ENCODE data around the gene MAGEA2.
"Not testable (repeated sequence)": the region's sequence is repeated elsewhere in the genome, so short reads cannot be mapped to it uniquely, and the experiment has no call there.

The MAGEA2 gene

GRCh38 chrX:152753686-152754650 lies at the start of gene MAGEA2:
Gene MAGEA2, minus strand, starts transcription at chrX:152753842. Its CDS starts 2,479 bp downstream, at chrX:152751363.
- not testable (repeated sequence) for H3K9me3 ChIP-seq (ENCODE audit: insufficient read depth, low read depth, low read length); H3K4me1 ChIP-seq (ENCODE audit: insufficient read depth, low read length); H3K27ac ChIP-seq (ENCODE audit: low read length); H3K4me3 ChIP-seq (ENCODE audit: low read length); H3K36me3 ChIP-seq (ENCODE audit: insufficient read depth, low read depth, low read length); H3K9ac ChIP-seq (ENCODE audit: low read depth, low read length); H3K27me3 ChIP-seq (ENCODE audit: insufficient read depth, low read length)

DNA sequence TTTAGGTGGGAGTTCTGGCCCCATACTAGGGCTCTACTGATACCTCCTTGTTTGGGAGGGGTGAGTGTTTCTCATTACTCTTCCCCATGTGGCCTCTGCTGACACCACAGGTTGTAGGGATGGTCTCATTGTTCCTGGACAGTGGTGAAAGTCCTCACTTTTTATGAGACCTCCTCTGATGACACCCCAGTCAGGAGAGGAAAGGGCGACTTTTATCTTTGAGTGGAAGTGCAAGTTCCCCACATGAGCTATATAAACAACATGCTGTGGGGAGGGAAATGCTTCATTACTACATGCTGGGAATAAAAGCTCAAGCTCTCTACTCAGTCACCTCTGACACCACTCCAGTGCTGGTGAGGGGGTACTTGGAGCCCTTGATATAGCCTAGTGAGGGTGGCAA lies 45.3 kb upstream of the MAGEA2 start:
- H3K27ac ChIP-seq (ENCODE audit: low read length) = no peak overlapping the region
- no peaks in the 10 kb centered on the region for H3K36me3 ChIP-seq (ENCODE audit: insufficient read depth, low read depth, low read length)
- H3K9me3 ChIP-seq (ENCODE audit: insufficient read depth, low read depth, low read length) = no peaks in the 10 kb centered on the region
- no peak overlapping the region for H3K4me3 ChIP-seq (ENCODE audit: low read length)
- H3K4me1 ChIP-seq (ENCODE audit: insufficient read depth, low read length) = no peaks in the 10 kb centered on the region
- no peak overlapping the region for H3K9ac ChIP-seq (ENCODE audit: low read depth, low read length)
- H3K27me3 ChIP-seq (ENCODE audit: insufficient read depth, low read length) = no peaks in the 10 kb centered on the region

DNA sequence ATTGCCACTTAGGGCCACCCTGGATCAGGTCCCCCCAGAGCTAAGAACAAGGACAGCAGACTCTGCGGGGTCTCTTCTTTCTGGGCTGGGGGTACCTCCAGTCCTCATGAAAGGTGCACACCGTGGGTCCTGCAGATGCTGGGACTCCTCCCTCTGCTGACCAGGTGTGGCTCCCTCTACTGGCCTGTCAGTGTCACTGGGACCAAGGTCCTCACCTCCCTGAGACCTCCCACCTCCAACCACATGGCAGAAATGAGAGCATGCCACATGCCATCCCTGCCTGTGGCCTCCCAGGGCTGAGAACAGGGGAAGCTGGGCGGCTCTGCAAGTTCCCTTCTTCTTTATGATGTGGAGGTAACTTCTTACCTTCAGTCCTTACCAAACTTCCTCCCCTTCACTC lies 33.4 kb upstream of the MAGEA2 start:
- not testable (repeated sequence) for H3K4me3 ChIP-seq (ENCODE audit: low read length); H3K9ac ChIP-seq (ENCODE audit: low read depth, low read length); H3K27me3 ChIP-seq (ENCODE audit: insufficient read depth, low read length); H3K4me1 ChIP-seq (ENCODE audit: insufficient read depth, low read length); H3K9me3 ChIP-seq (ENCODE audit: insufficient read depth, low read depth, low read length); H3K36me3 ChIP-seq (ENCODE audit: insufficient read depth, low read depth, low read length); H3K27ac ChIP-seq (ENCODE audit: low read length)

DNA sequence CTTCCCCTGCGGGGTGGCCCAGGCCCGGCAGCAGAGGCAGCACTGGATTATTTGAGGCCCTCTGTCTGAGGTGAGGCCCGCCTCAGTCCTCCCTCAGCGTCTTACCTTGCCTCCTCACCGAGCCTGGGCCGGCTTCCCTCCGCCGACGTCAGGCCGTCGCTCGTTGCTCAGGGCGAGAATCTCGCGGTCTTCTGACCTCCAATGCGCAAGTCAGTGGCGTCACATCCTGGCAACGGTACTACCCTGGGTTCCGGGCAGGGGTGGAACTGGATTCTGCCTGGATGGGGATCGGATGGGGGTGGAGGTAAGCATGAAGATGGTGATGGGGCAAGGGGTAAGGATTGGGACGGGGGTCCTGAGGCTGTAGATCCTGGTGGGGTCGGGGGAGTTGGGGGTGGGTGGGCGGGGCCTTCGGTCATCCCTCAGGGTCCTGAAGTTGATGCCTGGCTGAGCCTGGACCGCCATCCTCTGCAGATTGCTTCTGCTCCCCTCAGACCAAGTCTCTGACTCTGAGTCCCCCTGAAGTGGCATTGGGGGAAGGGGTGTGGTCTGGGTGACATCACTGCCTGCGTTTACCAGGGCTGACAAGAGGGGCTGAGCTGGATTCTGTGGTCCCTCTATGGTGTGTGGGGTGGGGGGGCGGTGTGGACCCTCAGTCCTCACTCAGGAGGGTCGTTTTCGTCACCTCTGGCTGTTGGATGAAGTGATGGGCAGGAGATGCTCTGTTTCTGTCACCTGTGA lies 16.1 kb upstream of the MAGEA2 start, which contains the start of gene MAGEA6:
Gene MAGEA6 (minus strand): TSS at position 141 of the 741 bp plus-strand sequence. CDS start 2,039 bp downstream, outside the sequence.
- H3K9me3 ChIP-seq (ENCODE audit: insufficient read depth, low read depth, low read length); H3K4me1 ChIP-seq (ENCODE audit: insufficient read depth, low read length); H3K36me3 ChIP-seq (ENCODE audit: insufficient read depth, low read depth, low read length); H3K4me3 ChIP-seq (ENCODE audit: low read length); H3K27ac ChIP-seq (ENCODE audit: low read length); H3K9ac ChIP-seq (ENCODE audit: low read depth, low read length); H3K27me3 ChIP-seq (ENCODE audit: insufficient read depth, low read length): not testable (repeated sequence)

- H3K36me3 ChIP-seq (ENCODE audit: insufficient read depth, low read depth, low read length); H3K27ac ChIP-seq (ENCODE audit: low read length); H3K27me3 ChIP-seq (ENCODE audit: insufficient read depth, low read length); H3K4me3 ChIP-seq (ENCODE audit: low read length); H3K9ac ChIP-seq (ENCODE audit: low read depth, low read length); H3K4me1 ChIP-seq (ENCODE audit: insufficient read depth, low read length); H3K9me3 ChIP-seq (ENCODE audit: insufficient read depth, low read depth, low read length): not testable (repeated sequence)
Observed at GRCh38 chrX:152766562-152766961, 12.9 kb upstream of the MAGEA2 start.

GRCh38 chrX:152761582-152761981 lies 7.9 kb upstream of the MAGEA2 start:
- not testable (repeated sequence) for H3K27me3 ChIP-seq (ENCODE audit: insufficient read depth, low read length); H3K27ac ChIP-seq (ENCODE audit: low read length); H3K4me3 ChIP-seq (ENCODE audit: low read length); H3K9me3 ChIP-seq (ENCODE audit: insufficient read depth, low read depth, low read length); H3K4me1 ChIP-seq (ENCODE audit: insufficient read depth, low read length); H3K36me3 ChIP-seq (ENCODE audit: insufficient read depth, low read depth, low read length); H3K9ac ChIP-seq (ENCODE audit: low read depth, low read length)

DNA sequence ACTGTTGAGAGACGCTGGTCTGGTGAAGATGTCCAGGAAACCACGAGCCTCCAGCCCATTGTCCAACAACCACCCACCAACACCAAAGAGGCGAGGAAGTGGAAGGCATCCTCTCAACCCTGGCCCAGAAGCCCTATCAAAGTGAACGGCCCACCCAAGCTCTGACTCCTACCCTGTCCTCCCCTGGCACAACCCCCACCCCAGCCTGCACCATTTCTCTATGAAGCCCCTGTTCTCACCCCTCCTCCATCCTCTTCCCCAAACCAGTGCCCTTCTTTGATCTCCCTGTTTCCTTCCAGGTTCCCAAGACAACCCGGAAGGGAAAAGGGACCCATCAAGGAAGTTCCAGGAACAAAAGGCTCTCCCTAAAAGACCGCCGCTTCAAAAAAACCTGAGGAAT lies 5.9 kb upstream of the MAGEA2 start:
- H3K4me1 ChIP-seq (ENCODE audit: insufficient read depth, low read length); H3K27me3 ChIP-seq (ENCODE audit: insufficient read depth, low read length); H3K27ac ChIP-seq (ENCODE audit: low read length); H3K9ac ChIP-seq (ENCODE audit: low read depth, low read length); H3K36me3 ChIP-seq (ENCODE audit: insufficient read depth, low read depth, low read length); H3K4me3 ChIP-seq (ENCODE audit: low read length); H3K9me3 ChIP-seq (ENCODE audit: insufficient read depth, low read depth, low read length): not testable (repeated sequence)

DNA sequence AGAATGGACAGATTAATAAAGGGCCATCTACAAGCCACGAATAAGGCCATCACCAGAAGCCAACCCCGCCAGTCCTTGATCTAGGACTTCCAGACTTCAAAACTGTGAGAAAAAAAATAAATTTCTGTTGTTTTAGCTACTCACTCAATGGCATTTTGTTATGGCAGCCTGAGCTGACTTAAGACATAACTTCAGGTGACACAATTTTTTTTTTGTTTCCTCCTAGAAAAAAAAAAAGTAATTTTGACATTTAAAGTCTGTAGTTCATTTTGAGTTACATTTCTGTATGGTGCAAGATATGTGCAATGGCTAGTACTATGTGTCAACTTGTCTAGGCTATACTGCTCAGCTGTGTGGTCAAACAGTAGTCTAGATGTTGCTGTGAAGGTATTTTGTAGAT lies 5.3 kb upstream of the MAGEA2 start, which contains the start of gene CSAG3:
Gene CSAG3 (plus strand): TSS at position 301 of the 400 bp plus-strand sequence.
- H3K9ac ChIP-seq (ENCODE audit: low read depth, low read length); H3K4me3 ChIP-seq (ENCODE audit: low read length); H3K36me3 ChIP-seq (ENCODE audit: insufficient read depth, low read depth, low read length); H3K27me3 ChIP-seq (ENCODE audit: insufficient read depth, low read length); H3K27ac ChIP-seq (ENCODE audit: low read length); H3K4me1 ChIP-seq (ENCODE audit: insufficient read depth, low read length); H3K9me3 ChIP-seq (ENCODE audit: insufficient read depth, low read depth, low read length): not testable (repeated sequence)

DNA sequence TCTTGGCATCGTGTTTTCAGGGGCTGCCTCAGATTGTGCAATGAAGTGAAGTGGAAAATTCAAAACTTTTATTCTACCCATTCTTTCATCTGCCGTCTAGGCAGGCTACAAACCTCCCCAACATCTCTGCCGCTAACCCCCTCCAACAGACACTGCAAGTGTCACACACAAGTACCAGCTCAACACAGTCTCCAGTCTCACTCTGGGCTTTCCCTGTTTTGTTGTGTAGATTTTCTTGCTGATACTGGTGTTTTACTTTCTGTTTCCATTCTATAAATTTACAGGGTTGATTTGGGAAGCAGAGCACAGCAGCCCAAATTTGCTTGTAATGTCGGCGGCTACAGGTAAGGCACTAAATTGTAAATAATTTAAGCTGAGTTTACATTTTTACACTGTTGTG lies 1.2 kb upstream of the MAGEA2 start:
- not testable (repeated sequence) for H3K9ac ChIP-seq (ENCODE audit: low read depth, low read length); H3K9me3 ChIP-seq (ENCODE audit: insufficient read depth, low read depth, low read length)

GRCh38 chrX:152738560-152738959 lies 15.1 kb downstream of the MAGEA2 start:
- no peak overlapping the region for H3K9ac ChIP-seq (ENCODE audit: low read depth, low read length)
- H3K4me3 ChIP-seq (ENCODE audit: low read length) = no peak overlapping the region
- no peaks in the 10 kb centered on the region for H3K36me3 ChIP-seq (ENCODE audit: insufficient read depth, low read depth, low read length)
- H3K9me3 ChIP-seq (ENCODE audit: insufficient read depth, low read depth, low read length) = no peaks in the 10 kb centered on the region
- H3K27me3 ChIP-seq (ENCODE audit: insufficient read depth, low read length) = no peaks in the 10 kb centered on the region
- no peak overlapping the region for H3K27ac ChIP-seq (ENCODE audit: low read length)
- no peaks in the 10 kb centered on the region for H3K4me1 ChIP-seq (ENCODE audit: insufficient read depth, low read length)

More for the DNA sequence above, 1.2 kb upstream of the MAGEA2 start:
- not testable (repeated sequence) for H3K27me3 ChIP-seq (ENCODE audit: insufficient read depth, low read length); H3K4me1 ChIP-seq (ENCODE audit: insufficient read depth, low read length); H3K27ac ChIP-seq (ENCODE audit: low read length); H3K36me3 ChIP-seq (ENCODE audit: insufficient read depth, low read depth, low read length); H3K4me3 ChIP-seq (ENCODE audit: low read length)

DNA sequence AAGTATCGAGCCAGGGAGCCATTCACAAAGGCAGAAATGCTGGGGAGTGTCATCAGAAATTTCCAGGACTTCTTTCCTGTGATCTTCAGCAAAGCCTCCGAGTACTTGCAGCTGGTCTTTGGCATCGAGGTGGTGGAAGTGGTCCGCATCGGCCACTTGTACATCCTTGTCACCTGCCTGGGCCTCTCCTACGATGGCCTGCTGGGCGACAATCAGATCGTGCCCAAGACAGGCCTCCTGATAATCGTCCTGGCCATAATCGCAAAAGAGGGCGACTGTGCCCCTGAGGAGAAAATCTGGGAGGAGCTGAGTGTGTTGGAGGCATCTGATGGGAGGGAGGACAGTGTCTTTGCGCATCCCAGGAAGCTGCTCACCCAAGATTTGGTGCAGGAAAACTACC lies 17.1 kb downstream of the MAGEA2 start:
- not testable (repeated sequence) for H3K4me3 ChIP-seq (ENCODE audit: low read length); H3K9ac ChIP-seq (ENCODE audit: low read depth, low read length); H3K9me3 ChIP-seq (ENCODE audit: insufficient read depth, low read depth, low read length); H3K36me3 ChIP-seq (ENCODE audit: insufficient read depth, low read depth, low read length); H3K4me1 ChIP-seq (ENCODE audit: insufficient read depth, low read length); H3K27ac ChIP-seq (ENCODE audit: low read length); H3K27me3 ChIP-seq (ENCODE audit: insufficient read depth, low read length)
